ENCODE results near the gene LARP1. TPM values are rescaled to one million over a fixed set of nuclear protein-coding genes. Genes with fewer than 3 reads are reported as not detected.

The LARP1 gene
- total and polyA plus RNA-seq, 12 donors, result 26.4 to 197 (median 163) TPM

DNA sequence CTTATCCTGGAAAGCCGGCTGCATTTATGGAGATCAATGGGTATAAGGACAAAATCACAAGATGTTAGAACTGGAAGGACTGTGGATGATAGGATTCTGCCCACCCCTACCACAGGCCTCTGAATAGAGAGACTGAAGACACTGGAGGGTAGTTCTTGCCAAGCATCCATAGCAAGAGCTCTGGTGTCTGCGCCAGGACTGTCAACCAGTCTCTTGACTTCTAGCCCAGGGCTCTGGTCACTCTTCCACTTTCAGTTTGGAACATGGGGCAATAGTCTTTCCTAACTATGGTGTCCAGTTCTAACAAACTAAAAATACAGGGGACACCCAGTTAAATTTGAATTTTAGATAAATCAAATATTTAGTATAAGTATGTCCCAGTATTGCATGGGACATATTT is 23.4 kb downstream of the LARP1 start:
- H3K27me3 ChIP-seq, result no peaks in the 10 kb centered on the region
- peak overlapping the region in 1 of 10 donors; percentile 25 for H3K27ac ChIP-seq
- H3K4me1 ChIP-seq, result peaks cover 16 to 100% (median 95%) of the 10 kb centered on the region in 9 donors
- WGBS, 2 donors, result 61 to 64% methylated on average over 2 of the region's 2 CpGs
- H3K4me3 ChIP-seq, result no peak overlapping the region
- intact Hi-C loops (cut with DNase I), result no loop called here
- H3K36me3 ChIP-seq, result no peaks in the 10 kb centered on the region
- DNase-seq (peak in 1 of 2 donors; percentile 26), ATAC-seq (peak in 6 of 8 donors; percentile 23 to 62 (median 45))
- TF ChIP-seq, protein P1, sequence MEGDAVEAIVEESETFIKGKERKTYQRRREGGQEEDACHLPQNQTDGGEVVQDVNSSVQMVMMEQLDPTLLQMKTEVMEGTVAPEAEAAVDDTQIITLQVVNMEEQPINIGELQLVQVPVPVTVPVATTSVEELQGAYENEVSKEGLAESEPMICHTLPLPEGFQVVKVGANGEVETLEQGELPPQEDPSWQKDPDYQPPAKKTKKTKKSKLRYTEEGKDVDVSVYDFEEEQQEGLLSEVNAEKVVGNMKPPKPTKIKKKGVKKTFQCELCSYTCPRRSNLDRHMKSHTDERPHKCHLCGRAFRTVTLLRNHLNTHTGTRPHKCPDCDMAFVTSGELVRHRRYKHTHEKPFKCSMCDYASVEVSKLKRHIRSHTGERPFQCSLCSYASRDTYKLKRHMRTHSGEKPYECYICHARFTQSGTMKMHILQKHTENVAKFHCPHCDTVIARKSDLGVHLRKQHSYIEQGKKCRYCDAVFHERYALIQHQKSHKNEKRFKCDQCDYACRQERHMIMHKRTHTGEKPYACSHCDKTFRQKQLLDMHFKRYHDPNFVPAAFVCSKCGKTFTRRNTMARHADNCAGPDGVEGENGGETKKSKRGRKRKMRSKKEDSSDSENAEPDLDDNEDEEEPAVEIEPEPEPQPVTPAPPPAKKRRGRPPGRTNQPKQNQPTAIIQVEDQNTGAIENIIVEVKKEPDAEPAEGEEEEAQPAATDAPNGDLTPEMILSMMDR (IDR thresholded peaks at IDR 0.05), result no peak
- no peaks in the 10 kb centered on the region for H3K9me3 ChIP-seq

DNA sequence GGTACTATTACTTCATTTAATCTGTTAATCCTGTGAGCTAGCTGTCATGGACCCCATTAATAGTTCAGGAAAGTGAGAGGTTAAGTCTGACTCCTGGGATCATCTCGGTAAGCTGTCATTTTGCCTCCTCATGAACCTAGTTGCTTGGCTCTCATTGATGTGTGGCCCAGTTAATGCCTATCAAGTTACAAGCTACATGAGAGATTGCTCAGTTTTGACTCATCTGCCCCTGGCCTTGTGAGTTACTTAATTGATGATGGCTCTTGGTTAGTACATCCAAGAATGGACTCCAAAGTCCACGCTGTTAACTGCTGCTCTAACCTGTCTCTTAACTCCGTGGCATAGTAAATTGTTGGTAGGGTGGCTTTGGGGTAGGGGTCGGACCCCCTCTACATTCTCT is 23.9 kb downstream of the LARP1 start:
- Histone ChIP-seq H3K4me3 (no peak overlapping the region), H3K4me1 (peaks cover 15 to 100% (median 95%) of the 10 kb centered on the region in 9 donors), H3K27ac (no peak overlapping the region), H3K36me3 (no peaks in the 10 kb centered on the region), H3K27me3 (no peaks in the 10 kb centered on the region), H3K9me3 (no peaks in the 10 kb centered on the region)
- WGBS, 2 donors, result 81 to 84% methylated on average over 4 of the region's 4 CpGs
- intact Hi-C loops (cut with DNase I), result no loop called here
- TF ChIP-seq, protein P1 (IDR thresholded peaks at IDR 0.05), result no peak
- DNase-seq, result no peak
- peak in 1 of 8 donors; percentile 7 for ATAC-seq

DNA sequence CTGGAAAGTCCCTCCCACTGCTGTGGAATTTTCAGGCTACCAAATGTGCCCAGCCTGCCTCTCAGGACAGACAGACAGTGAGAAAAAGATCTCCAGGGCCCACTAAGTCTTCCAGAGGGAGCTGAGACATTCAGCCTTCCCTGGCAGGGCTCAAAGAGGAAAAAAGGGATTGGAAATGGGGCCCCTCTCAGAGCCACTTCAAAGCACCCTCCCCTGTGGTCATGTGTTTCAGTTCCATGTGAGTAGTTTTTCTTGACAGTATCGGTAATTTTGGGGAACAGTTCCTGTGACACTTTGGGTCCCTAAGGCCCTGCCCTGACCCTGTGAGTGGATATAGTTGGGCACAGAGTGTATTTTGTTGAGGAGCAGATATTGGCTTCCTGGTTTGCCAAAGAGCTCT is 25.0 kb downstream of the LARP1 start:
- H3K27ac ChIP-seq, result peak overlapping the region in 3 of 10 donors; percentile 26 to 56 (median 26)
- intact Hi-C loops (cut with DNase I), result no loop called here

DNA sequence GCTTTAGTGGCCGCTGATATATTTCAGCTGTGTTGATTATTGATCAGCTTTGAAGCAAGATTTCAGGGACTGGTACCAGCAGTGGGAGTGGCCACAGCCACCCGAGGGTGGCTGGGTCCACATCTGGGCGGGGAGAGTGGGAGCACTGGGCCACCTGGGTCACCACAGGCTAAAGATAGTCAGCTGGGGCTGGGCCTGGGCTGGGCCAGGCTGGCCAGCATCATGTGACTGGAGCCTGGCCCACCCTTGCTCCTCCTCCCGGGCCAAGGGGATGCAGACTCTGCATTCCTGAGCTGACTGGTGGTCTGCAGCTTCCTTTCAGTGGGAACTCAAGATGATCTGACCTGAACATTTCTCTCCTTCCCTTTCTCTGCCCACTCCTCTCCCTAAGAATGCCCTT is 27.1 kb downstream of the LARP1 start:
- Histone ChIP-seq H3K36me3 (no peaks in the 10 kb centered on the region), H3K27ac (peak overlapping the region in 8 of 10 donors; percentile 34 to 79 (median 62)), H3K4me1 (peaks cover 22 to 100% (median 96%) of the 10 kb centered on the region in 9 donors), H3K4me3 (no peak overlapping the region), H3K9me3 (no peaks in the 10 kb centered on the region), H3K27me3 (no peaks in the 10 kb centered on the region)
- DNase-seq (peak; percentile 16 to 35), ATAC-seq (peak; percentile 14 to 69 (median 54))
- intact Hi-C loops (cut with DNase I), result no loop called here
- WGBS, 2 donors, result 45 to 61% methylated on average over 4 of the region's 4 CpGs
- TF ChIP-seq, protein P1 (IDR thresholded peaks at IDR 0.05), result no peak

More for the DNA sequence above, 25.0 kb downstream of the LARP1 start:
- DNase-seq (no peak), ATAC-seq (peak in 1 of 8 donors; percentile 48)
- H3K4me3 ChIP-seq, result no peak overlapping the region
- H3K4me1 ChIP-seq, result peaks cover 20 to 100% (median 94%) of the 10 kb centered on the region in 9 donors
- H3K9me3 ChIP-seq, result no peaks in the 10 kb centered on the region
- whole genome bisulfite sequencing, 2 donors, result 38 to 49% methylated on average over 1 of the region's 1 CpG
- H3K27me3 ChIP-seq, result no peaks in the 10 kb centered on the region
- H3K36me3 ChIP-seq, result no peaks in the 10 kb centered on the region
- TF ChIP-seq, protein P1 (IDR thresholded peaks at IDR 0.05), result no peak

All from heart right ventricle (tissue), 16 donors.